ENCODE results near the gene ADIPOR2. TPM values are rescaled to one million over a fixed set of nuclear protein-coding genes. Genes with fewer than 3 reads are reported as not detected.

ADIPOR2 gene
- total and polyA plus RNA-seq, 10 of the 15 experiments (the other 5 are each of a cell fraction or from before 2014, with no cell fraction given): 8.6 to 65.0 (median 38.0) TPM

DNA sequence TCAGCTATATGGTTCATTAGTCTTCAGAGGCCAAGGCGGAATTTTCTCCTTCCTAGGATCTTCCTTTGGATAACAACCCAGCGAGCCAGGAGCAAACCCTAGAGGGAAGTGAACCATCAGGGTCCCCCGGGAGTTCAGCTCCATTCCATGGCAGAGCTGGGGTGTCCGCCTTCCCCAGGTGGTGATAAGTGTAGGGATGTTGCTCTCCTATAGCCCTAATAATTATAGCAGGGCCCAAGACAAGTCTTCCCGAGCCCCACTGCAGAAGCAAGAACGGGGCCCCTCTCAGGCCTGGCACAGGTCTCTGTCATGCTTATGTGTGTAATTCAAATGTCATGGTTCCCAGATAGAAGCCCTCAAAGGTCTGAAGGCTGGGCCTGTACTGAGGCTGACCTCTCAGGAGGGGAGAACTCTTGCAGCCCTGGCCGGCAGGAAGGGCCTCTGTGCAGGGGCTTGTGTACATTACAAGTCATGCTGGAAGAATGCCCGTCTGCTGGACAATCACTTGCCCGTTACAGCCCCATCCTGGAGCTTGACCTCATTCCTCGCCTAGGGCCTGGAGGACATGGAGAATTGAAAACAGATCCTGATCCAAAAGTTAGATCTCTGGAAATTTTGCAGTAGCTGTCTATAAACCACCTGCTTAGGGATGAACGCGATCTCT lies 146.8 kb downstream of the ADIPOR2 start:
- peaks cover 0 to 4% of the 10 kb centered on the region in 2 experiments; a peak in 3 of 4 replicates for H3K27me3 ChIP-seq (replicated peaks in 1 of 2; ENCODE audit: control insufficient read depth in 2 of 2, insufficient read depth in 2 of 2, low read length in 1 of 2)
- H3K9ac ChIP-seq (ENCODE audit: control insufficient read depth, insufficient read depth, low read length): no peak overlapping the region
- H4K20me1 ChIP-seq (ENCODE audit: control insufficient read depth, insufficient read depth): no peaks in the 10 kb centered on the region
- no peak for FAIRE-seq
- H3K4me2 ChIP-seq (ENCODE audit: control insufficient read depth, insufficient read depth): no peak overlapping the region
- H3K4me3 ChIP-seq: no peak overlapping the region
- ChIA-PET CTCF (no interaction called here), RAD21 (ENCODE audit: unreplicated experiment) (no interaction called here), SMC1A (ENCODE audit: uncharacterized antibody, unreplicated experiment) (no interaction called here), POLR2A (no interaction called here)
- no peak for ATAC-seq
- H2AFZ ChIP-seq (ENCODE audit: control insufficient read depth, low read depth, low read length): no peak overlapping the region
- H3K36me3 ChIP-seq (ENCODE audit: control insufficient read depth in 2 of 2, insufficient read depth in 2 of 2, low read length in 1 of 2): no peaks in the 10 kb centered on the region
- no peaks in the 10 kb centered on the region for H3K4me1 ChIP-seq (ENCODE audit: control insufficient read depth, insufficient read depth, low read length)
- DNase-seq (ENCODE audit: low read depth, low spot score): no peak
- no peak overlapping the region for H3K27ac ChIP-seq (ENCODE audit: control insufficient read depth, insufficient read depth)
- WGBS (ENCODE audit: insufficient coverage, insufficient replicate concordance, low lambda C conversion rate, missing lambda C conversion rate): 44% methylated on average over 12 of the region's 12 CpGs
- no TSS peak for BruUV-seq (replicated peaks)
- no peaks in the 10 kb centered on the region for H3K9me3 ChIP-seq (replicated peaks; ENCODE audit: control insufficient read depth, insufficient read depth, low read length)
- intact Hi-C loops (cut with micrococcal nuclease; ENCODE audit: unreplicated experiment) (no loop called here), in situ Hi-C loops (cut with MboI) (no loop called here)
- no peaks in the 10 kb centered on the region for H3K79me2 ChIP-seq (ENCODE audit: control insufficient read depth, insufficient read depth, low read length)
- TF ChIP-seq, protein P1, sequence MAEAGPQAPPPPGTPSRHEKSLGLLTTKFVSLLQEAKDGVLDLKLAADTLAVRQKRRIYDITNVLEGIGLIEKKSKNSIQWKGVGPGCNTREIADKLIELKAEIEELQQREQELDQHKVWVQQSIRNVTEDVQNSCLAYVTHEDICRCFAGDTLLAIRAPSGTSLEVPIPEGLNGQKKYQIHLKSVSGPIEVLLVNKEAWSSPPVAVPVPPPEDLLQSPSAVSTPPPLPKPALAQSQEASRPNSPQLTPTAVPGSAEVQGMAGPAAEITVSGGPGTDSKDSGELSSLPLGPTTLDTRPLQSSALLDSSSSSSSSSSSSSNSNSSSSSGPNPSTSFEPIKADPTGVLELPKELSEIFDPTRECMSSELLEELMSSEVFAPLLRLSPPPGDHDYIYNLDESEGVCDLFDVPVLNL (IDR thresholded peaks at IDR 0.05; ENCODE audit: low read depth, low read length): no peak
- no peak for TF ChIP-seq ZNF274 (IDR thresholded peaks at IDR 0.05; ENCODE audit: insufficient read depth, insufficient read length)
- TF ChIP-seq, protein P2, sequence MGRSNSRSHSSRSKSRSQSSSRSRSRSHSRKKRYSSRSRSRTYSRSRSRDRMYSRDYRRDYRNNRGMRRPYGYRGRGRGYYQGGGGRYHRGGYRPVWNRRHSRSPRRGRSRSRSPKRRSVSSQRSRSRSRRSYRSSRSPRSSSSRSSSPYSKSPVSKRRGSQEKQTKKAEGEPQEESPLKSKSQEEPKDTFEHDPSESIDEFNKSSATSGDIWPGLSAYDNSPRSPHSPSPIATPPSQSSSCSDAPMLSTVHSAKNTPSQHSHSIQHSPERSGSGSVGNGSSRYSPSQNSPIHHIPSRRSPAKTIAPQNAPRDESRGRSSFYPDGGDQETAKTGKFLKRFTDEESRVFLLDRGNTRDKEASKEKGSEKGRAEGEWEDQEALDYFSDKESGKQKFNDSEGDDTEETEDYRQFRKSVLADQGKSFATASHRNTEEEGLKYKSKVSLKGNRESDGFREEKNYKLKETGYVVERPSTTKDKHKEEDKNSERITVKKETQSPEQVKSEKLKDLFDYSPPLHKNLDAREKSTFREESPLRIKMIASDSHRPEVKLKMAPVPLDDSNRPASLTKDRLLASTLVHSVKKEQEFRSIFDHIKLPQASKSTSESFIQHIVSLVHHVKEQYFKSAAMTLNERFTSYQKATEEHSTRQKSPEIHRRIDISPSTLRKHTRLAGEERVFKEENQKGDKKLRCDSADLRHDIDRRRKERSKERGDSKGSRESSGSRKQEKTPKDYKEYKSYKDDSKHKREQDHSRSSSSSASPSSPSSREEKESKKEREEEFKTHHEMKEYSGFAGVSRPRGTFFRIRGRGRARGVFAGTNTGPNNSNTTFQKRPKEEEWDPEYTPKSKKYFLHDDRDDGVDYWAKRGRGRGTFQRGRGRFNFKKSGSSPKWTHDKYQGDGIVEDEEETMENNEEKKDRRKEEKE (IDR thresholded peaks at IDR 0.05): no peak
- TF ChIP-seq MYB (IDR thresholded peaks at IDR 0.05; ENCODE audit: borderline replicate concordance, low read depth, low read length): no peak
- TF ChIP-seq, protein P3, sequence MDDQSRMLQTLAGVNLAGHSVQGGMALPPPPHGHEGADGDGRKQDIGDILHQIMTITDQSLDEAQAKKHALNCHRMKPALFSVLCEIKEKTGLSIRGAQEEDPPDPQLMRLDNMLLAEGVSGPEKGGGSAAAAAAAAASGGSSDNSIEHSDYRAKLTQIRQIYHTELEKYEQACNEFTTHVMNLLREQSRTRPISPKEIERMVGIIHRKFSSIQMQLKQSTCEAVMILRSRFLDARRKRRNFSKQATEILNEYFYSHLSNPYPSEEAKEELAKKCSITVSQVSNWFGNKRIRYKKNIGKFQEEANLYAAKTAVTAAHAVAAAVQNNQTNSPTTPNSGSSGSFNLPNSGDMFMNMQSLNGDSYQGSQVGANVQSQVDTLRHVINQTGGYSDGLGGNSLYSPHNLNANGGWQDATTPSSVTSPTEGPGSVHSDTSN (IDR thresholded peaks at IDR 0.05; ENCODE audit: insufficient replicate concordance, low read depth, low read length): no peak
- no peak for TF ChIP-seq KDM1A (IDR thresholded peaks at IDR 0.05; ENCODE audit: borderline replicate concordance)
- TF ChIP-seq MTA3 (IDR thresholded peaks at IDR 0.05; ENCODE audit: borderline replicate concordance, low read length): no peak
- no peak for TF ChIP-seq RELA (IDR thresholded peaks at IDR 0.05; ENCODE audit: borderline replicate concordance, partially characterized antibody)
- TF ChIP-seq ZNF384 (IDR thresholded peaks at IDR 0.05; ENCODE audit: borderline replicate concordance, low read depth, low read length): no peak
- TF ChIP-seq TCF3 (IDR thresholded peaks at IDR 0.05; ENCODE audit: borderline replicate concordance, insufficient read depth, low read depth, low read length): no peak
- no peak for TF ChIP-seq SPI1 (IDR thresholded peaks at IDR 0.05; ENCODE audit: borderline replicate concordance, insufficient read depth, low read depth, low read length)
- TF ChIP-seq, protein P4, sequence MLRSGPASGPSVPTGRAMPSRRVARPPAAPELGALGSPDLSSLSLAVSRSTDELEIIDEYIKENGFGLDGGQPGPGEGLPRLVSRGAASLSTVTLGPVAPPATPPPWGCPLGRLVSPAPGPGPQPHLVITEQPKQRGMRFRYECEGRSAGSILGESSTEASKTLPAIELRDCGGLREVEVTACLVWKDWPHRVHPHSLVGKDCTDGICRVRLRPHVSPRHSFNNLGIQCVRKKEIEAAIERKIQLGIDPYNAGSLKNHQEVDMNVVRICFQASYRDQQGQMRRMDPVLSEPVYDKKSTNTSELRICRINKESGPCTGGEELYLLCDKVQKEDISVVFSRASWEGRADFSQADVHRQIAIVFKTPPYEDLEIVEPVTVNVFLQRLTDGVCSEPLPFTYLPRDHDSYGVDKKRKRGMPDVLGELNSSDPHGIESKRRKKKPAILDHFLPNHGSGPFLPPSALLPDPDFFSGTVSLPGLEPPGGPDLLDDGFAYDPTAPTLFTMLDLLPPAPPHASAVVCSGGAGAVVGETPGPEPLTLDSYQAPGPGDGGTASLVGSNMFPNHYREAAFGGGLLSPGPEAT (IDR thresholded peaks at IDR 0.05; ENCODE audit: low read depth): no peak

All from GM12878 (cell line).